ENCODE results near the gene CCDC50.

Gene CCDC50, protein sequence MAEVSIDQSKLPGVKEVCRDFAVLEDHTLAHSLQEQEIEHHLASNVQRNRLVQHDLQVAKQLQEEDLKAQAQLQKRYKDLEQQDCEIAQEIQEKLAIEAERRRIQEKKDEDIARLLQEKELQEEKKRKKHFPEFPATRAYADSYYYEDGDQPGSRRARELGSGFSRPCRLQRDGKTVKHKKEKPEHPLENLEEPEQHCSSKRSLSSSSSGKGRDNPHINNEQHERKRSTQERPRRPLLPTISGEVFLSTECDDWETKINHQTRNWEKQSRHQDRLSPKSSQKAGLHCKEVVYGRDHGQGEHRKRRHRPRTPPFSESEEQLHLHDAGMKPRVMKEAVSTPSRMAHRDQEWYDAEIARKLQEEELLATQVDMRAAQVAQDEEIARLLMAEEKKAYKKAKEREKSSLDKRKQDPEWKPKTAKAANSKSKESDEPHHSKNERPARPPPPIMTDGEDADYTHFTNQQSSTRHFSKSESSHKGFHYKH

DNA sequence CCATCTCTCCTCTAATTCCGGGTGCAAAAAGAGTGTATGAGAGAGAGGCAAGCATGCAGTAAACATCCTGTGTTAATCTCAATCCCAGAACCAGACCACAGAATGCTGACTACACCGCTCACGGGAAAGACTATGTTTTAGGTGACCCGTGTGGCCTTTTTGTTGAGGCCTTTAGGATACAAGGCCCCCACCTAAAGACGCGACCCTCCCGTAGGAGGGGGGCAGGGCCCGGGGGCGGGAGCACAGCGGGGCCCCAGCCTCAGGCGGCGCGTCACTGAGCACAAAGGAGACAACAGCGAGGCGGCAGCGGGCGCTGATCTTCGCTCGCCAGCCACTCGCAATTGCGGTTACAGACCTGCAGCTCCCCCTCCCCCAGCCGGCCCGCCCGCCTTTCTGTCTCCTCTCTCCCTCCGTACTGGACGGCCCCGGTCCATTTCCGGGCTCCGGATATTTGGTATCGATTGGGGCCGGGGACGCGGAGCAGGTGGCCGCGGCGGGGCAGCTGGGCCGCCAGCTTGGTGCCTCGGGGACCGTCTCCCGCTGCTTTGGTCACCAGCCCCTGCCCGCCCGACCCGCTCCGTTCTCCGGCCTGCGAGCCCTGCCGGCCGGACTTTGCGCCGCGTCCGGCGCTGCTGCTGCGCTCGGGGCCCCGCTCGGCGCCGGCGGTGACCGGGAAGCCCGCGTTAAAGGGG lies at the start of gene CCDC50:
Gene CCDC50, plus strand, starts transcription at position 433 of the 692 bp plus-strand sequence. CDS start 281 bp downstream, outside the sequence.
- DNase-seq (ENCODE audit: low spot score), result peak; percentile 83

DNA sequence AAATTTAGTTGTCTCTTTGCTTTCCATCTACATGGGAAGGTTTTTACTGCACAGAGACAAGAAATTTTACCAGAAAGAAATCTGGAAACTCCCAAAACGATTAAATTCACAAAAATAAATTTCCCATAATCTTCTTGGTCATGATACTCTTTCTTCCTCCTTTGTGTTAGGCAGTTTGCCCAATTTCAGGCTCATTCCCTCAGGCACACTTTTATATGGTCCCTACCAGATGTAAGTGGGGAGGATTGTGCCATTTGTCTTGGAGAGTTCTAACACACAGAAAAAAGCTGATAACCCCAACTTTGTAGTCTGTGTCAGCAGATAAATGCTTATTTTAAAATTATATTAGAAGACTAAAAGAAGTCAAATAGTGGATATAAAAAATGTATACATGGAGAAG lies 49.1 kb upstream of the CCDC50 start:
- no peak for DNase-seq (ENCODE audit: low spot score)

DNA sequence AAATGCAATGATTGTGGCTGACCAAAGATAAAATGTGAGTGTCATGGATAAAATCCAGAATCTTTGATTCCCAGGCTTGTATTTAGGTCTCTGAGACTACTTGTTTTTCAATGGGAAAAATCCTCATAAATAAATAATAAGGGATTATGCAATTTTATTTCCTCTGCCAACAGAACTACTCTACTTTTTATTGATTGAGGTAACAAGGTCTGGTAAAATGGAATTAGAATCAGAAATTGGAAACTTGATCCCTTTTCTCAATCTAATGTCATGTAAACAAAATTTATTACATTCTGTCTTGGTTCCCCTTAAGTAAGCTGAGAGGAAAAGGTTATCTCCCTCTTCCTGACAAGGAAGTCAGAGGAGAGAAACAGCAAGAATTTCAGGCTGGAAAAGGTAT lies 48.3 kb upstream of the CCDC50 start:
- no peak for DNase-seq (ENCODE audit: low spot score)

DNA sequence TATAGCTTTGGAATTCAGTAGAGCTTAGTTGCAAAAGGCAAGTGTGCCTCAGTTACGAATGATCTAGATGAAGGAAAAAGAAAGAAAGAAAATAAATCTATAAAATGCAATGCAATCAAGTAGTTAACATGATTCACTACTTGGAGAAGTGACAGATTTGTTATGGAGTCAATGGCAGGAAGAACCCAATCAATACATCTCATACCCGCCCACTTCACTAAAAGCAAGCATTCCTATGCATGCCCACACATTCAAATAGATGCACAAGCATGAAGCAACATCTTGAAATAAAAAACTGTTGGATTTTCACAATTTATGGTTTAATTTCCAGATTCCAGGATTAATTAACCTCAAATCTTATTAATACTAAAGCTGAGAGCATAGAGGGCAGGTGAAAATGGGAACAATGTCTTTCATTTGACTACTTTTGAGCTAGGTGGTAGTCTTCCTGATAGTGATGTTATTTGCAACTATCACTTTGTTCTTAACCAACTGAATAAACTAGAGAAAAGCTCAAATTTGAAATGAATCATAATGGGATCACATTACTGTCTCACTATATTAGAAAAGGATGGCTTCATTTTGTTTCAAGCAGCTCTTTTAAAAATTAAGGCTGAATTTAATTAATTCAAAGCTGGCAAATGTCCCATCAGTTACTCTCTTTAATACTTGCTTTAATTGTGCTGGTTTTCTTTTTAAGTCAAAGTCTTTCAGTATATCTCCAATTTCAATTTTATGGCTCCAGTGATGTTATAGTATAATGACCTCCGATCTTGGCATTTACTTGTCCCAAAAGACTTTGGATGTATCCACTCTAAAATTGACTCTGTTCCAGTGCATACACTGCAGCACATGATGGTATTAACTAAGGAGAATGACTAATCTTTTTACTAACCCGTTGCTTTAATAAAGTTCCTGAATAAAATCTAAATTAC lies 46.7 kb upstream of the CCDC50 start:
- DNase-seq (ENCODE audit: low spot score), result no peak

DNA sequence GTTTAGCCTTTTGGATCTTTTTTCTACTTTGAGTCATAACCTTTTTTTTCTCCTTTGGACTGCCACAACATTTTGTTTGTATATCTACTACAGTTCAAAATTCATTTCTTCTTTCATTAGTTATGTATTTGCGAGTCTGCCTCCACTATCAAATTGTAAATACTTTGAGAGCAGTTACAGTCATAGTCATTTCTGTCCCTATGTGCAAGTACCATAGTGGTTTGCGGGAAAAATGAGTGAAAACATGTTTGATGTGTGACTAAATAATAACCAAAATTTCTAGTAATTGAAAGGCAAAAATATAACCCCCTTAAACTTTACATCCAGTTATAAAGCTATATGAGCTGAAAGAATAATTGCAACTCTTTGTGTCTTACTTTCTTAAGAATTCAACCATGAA lies 45.8 kb upstream of the CCDC50 start:
- DNase-seq (ENCODE audit: low spot score), result no peak

DNA sequence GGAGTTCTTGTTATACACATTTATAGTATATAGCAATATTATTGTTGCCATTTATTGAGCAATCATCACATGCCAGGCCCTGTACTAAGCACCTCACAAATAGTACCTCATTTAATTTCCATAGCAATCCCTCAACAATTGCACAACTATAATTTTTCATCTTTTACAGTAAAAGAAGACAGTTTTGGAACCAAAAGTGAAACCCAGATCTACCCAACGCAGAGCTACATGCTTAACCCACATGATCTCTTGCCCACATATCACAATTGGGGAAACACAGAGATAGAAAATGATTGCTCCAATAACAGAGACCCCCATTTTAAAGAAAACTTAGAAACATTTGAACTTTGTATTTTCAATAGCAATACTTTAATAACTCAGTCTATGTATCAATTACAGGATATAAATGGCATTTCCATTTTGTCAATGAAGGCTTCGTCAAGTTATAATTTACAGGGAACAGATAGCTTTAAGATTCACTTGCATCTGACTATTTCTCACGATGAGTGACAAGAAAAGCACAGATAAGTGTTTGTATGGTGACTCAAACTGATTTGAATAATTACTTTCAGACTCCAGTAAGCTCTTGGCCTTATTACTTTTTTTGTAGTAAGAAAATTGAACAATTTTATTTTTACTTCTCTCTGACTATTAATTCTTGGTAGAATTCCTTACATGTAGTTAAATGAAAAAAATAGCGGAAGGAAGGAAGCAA lies 38.7 kb upstream of the CCDC50 start:
- no peak for DNase-seq (ENCODE audit: low spot score)

DNA sequence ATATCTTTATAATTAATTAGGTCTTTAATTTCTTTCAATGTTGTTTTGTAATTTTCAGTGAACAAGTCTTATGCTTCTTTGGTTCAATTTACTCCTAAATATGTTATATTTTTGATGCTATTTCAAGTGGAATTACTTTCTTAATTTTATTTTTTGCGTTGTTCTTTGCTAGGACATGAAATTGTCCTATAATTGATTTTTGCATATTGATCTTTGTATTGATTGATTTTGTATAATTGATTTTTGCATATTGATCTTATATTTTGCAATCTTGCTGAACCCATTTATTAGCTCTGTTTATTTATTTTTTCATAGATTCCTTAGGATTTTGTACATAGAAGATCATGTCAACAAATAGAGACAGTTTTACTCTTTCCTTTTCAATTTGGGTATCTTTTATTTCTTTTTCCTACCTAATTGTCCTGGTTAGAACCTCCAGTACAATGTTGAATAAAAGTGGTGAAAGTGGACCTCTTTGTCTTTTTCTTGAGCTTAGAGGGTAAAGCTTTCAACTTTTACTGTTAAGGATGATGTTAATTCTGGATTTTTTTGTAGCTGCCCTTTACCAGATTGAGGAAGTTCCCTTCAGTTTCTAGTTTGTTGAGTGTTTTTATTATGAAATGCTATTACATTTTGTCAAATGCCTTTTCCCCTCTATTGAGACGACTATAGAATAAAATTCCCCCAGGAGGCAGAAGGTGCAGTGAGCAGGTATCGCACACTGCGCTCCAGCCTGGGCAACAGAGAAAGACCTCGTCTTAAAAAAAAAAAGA lies 36.8 kb upstream of the CCDC50 start:
- no peak for DNase-seq (ENCODE audit: low spot score)

DNA sequence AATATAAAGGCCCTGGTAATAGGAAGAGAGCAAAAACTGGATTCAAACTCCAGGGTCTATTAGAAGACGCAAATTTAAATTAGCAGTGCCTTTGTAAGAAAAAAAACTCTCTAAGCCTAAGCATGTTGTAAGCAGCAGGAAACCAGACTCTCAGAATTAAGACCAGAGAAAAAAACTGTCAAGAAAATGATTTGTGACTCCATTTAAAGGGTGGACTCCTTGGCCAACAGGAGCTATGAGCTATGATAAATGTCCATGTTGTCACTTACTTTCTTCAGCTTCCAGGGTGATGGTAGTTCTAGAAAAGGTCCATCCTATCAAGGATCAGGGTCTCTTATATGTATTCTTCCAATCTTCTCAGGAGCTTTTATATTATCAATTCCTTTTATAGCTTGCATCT lies 34.9 kb upstream of the CCDC50 start:
- DNase-seq (ENCODE audit: low spot score), result no peak

DNA sequence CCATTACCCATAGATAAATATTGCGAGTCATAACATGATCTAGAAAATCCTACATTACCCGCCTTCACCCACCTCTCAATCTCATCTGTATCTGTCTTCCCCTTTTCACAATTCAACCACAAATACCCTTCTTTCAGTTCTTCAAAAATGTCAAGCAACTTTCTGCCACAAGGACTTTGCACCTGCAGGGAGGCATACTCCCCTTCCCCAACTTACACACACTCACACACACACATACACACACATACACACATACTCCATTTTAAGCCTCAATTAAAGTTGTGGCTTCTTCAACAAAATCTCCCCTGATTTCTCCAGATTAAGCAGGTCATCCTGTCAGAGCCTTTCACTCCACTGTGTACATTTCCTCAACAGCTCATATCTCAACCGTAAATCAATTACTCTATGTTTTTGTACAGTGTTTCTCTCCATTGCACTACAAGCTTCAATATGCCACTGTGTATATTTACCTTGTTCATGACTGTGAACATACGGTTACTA lies 33.1 kb upstream of the CCDC50 start:
- DNase-seq (ENCODE audit: low spot score), result no peak

DNA sequence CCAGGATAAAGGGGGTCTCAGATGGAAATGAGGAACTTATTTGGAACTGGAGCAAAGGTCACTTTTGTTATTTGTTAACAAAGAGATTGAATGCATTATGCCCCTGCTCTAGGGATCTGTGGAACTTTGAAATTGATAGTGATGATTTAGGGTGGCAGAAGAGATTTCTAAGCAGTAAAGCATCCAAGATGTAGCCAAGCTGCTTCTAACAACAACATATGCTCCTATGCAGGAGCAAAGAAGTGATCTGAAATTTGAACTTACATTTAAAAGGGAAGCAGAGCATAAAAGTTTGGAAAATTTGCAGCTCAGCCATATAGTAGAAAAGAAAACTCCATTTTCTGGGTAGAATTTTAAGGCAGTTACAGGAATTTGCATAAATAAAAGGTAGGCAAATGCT lies 30.3 kb upstream of the CCDC50 start:
- no peak for DNase-seq (ENCODE audit: low spot score)

DNA sequence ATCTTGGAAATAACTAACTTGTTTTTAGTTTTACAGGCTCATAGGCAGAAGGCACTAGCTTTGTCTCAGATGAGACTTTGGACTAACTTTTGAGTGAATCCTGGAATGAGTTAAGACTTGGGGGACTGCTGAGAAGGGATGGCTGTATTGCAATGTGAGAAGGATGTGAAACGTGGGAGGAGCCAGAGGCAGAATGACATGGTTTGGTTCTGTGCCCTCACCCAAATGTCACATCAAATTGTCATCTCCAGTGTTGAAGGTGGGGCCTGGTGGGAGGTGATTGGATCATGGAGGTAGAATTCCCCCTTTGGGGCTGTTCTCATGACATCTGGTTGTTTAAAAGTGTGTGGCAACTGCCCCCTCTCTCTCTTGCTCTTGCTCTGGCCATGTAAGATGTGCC lies 28.8 kb upstream of the CCDC50 start:
- DNase-seq (ENCODE audit: low spot score), result no peak

DNA sequence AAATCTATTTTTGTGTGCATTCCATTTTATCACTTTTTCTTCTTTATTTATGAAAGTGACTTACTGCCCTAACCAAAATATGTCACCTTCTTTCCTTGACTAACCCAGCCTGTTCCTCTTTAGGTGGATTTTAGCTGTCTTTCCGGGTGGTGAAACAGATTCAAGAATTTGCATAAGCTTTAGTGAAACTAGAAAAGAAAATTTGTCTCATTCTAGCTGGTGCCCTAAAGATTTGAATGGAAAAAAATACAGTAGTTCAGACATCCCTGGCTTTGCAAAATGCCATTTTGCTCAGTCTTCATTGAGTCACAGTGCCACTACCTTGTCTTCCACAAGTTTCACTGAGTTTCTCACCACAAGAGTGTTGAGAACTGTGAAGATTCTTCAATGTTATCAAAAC lies 28.2 kb upstream of the CCDC50 start:
- DNase-seq (ENCODE audit: low spot score), result no peak

DNA sequence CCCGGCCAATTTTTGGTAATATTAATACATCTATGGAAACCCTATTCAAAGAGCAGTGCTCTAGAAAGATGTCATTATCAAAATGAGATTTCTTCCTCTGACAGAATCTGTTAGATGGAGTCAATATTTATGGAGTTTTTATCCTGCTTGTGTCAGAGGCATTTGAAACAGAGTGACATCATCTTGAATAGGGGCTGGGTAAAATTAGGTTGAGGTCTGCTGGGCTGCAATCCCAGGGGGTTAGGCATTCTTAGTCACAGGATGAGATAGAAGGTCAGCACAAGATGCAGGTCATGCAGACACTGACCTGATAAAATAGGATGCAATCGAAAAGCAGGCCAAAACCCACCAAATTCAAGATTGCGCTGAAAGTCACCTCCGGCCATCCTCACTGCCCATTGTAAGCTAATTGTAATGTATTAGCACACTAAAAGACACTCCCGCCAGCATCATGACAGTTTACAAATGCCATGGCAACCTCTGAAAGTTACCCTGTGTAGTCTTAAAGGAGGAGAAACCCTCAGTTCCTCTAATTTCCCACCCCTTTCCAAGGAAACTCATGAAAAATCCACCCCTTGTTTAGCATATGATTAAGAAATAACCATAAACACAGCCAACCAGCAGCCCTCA lies 27.3 kb upstream of the CCDC50 start:
- no peak for DNase-seq (ENCODE audit: low spot score)

DNA sequence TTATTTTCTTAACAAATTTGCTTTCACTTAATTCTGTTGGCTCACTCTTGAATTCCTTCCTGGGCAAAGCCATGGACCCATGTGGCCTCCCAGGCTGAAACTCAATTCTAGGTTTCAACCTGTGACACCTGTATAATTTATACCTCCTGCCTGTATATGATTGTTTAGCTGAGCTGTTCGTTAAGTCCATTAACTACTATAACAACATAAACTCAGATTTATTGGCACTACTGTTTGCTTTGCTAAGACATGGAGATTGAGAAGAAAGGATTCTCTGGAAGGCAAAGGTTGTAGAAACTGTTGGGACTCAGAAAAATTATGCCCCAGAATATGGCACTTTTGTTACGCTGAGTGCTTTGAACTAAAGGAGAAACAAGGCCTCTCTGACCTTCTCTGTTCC lies 26.7 kb upstream of the CCDC50 start:
- DNase-seq (ENCODE audit: low spot score), result no peak

DNA sequence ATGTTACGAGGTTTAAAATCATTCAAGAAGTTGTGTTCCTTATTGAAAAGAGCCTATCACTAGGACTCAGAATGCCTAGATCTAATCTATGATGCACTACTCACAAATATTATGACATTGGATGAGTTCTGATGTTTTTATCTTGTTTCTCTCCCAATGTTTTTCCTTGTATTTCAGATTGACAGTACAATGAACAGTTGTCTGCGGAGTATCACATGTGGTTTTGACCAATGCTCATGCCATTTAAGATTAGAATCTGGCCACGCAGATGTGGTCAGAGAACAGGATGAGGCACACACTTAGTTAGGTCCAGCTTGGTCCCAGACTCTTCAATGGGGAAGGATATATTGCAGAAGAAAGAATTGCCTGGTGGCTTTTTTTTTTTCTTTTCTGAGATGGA lies 25.6 kb upstream of the CCDC50 start:
- no peak for DNase-seq (ENCODE audit: low spot score)

DNA sequence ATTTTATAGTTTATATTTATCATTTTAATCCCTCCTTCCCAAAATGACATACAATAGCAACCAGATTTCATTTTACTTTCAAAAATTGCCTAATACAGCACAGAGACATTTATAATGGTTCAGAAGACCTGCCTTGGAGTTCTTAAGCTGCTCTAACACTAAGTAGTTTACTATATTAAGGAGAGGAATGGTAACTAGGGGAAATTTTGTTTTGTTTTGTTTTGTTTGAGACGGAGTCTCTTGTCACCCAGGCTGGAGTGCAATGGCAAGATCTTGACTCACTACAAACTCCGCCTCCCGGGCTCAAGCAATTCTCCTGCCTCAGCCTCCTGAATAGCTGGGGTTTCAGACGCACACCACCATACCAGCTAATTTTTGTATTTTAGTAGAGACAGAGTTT lies 22.8 kb upstream of the CCDC50 start:
- no peak for DNase-seq (ENCODE audit: low spot score)

DNA sequence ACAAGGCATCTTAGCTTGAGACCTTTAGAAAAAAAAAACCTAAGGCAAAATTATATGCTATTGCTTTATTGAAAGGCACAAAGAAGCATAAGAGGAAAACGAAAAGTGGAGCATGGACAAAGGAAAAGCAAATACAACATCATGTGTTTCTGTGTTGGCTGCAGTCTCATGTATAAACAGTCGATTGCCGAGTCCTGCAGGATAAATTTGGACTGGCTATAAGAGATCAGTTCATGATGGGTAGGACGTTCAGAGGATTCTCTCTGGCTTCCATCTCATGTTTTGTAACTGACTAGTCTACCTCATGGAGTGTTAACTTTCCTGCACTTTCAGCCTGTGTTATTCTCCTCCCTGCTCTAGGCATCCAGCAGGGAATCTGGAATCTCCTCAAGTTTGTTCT lies 21.9 kb upstream of the CCDC50 start:
- no peak for DNase-seq (ENCODE audit: low spot score)

DNA sequence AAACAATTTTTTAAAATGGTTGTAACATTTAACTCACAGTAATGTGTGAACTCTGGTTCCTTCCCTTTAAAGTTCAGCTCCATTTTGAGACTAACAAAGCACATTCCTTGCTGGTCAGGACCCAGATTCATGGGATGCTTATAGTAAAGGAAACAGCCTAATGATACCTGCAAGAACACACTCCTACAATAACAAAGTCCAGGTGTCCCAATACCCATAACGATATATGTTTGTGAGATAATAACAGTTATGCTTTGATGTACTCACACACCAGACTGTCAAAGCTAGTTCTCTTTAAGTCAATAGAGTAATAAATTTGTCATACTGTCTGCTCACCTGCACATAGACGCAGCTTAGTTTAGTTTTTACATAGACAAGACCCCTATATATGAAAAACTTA lies 15.9 kb upstream of the CCDC50 start:
- no peak for DNase-seq (ENCODE audit: low spot score)

DNA sequence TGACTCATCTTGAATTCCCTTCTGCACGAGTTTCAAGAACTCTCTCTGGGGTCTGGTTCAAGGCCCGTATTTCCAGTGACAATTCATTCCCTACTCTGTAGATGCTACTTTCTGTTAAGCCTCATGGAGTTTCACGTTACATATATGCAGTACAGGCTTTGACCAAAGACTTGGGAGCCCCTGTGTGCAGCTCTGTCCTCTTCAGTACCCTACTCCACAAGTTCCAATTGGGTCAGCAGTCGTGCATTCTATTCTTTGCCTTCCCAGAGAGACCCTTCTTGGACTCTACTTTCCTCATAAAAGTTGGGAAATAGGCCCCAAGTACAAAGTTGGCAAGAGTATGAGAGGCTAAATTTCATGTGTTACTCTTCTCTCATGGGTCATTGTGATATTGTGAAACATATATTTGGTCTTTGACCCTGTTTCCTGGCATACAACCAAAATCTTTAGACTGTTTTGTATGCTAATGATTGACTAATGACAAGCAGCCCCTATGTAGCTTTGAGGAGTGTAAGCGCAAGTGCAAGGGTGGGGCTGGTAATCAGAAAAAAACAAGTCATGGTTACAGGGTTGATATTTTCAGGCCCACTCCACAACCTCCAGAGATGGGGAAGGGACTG lies 15.0 kb upstream of the CCDC50 start:
- no peak for DNase-seq (ENCODE audit: low spot score)

Data from AG08396 (cell line).